Loucy (cell line): ENCODE data around the gene PRKN.

Experiments used
- H2AFZ ChIP-seq: fragments of 200-600 bp; sonication (generic); 2 replicates; pipeline ENCODE4 v1.6.0; 2016; ENCODE audit warnings: antibody characterized with exemption, mild to moderate bottlenecking, low read length, moderate library complexity
- H3F3A ChIP-seq: fragments of 200-600 bp; 2 replicates; pipeline ENCODE4 v1.6.0; 2016; ENCODE audit warnings: antibody characterized with exemption, low read depth, mild to moderate bottlenecking
- H3K27me3 ChIP-seq: fragments of 200-600 bp; sonication (generic); 2 replicates; pipeline ENCODE4 v1.6.1; 2014; ENCODE audit warnings: low read length, mild to moderate bottlenecking; ENCODE audit not compliant: insufficient read depth, poor library complexity, severe bottlenecking
- H3K36me3 ChIP-seq: fragments of 200-600 bp; sonication (generic); 2 replicates; pipeline ENCODE4 v1.6.1; 2016; ENCODE audit warnings: low read length; ENCODE audit not compliant: insufficient read depth
- H3K4me1 ChIP-seq: fragments of 200-600 bp; sonication (generic); 2 replicates; pipeline ENCODE4 v1.5.1; 2014; ENCODE audit warnings: low read length, mild to moderate bottlenecking; ENCODE audit not compliant: insufficient read depth, poor library complexity, severe bottlenecking
- H3K4me2 ChIP-seq: fragments of 200-600 bp; sonication (generic); 2 replicates; pipeline ENCODE4 v1.6.0; 2014; ENCODE audit warnings: antibody characterized with exemption, low read length, low read depth, mild to moderate bottlenecking; ENCODE audit not compliant: poor library complexity, severe bottlenecking
- H3K4me3 ChIP-seq: fragments of 200-600 bp; sonication (generic); 2 replicates; pipeline ENCODE4 v1.5.1; 2014; ENCODE audit warnings: low read length, mild to moderate bottlenecking, mixed read lengths; ENCODE audit not compliant: poor library complexity, severe bottlenecking
- H3K79me2 ChIP-seq: fragments of 200-600 bp; sonication (generic); 2 replicates; pipeline ENCODE4 v1.6.1; 2014; ENCODE audit warnings: low read length; ENCODE audit not compliant: insufficient read depth
- H3K9ac ChIP-seq: fragments of 200-600 bp; sonication (generic); 2 replicates; pipeline ENCODE4 v1.6.0; 2014; ENCODE audit warnings: mild to moderate bottlenecking, low read depth, low read length, moderate library complexity; ENCODE audit not compliant: poor library complexity, severe bottlenecking
- H3K9me2 ChIP-seq: fragments of 200-600 bp; sonication (generic); replicated peaks from 2 replicates; pipeline ENCODE4 v1.6.1; 2016; ENCODE audit warnings: low read depth, low read length, mixed read lengths
- H3K9me3 ChIP-seq: fragments of 200-600 bp; sonication (generic); 2 replicates; pipeline ENCODE4 v1.6.1; 2014; ENCODE audit warnings: mild to moderate bottlenecking, antibody characterized with exemption, low read length, low read depth; ENCODE audit not compliant: insufficient read depth
- H4K20me1 ChIP-seq: fragments of 200-600 bp; sonication (generic); 2 replicates; pipeline ENCODE4 v1.6.0; 2014; ENCODE audit warnings: antibody characterized with exemption, low read length, mild to moderate bottlenecking; ENCODE audit not compliant: insufficient read depth, poor library complexity, severe bottlenecking
- CTCF ChIP-seq: fragments of 200-600 bp; sonication (generic); conservative IDR thresholded peaks from 2 replicates; pipeline ENCODE4 v1.5.1; 2014; ENCODE audit warnings: mild to moderate bottlenecking, antibody characterized with exemption, low read length
- EZH2phosphoT487 ChIP-seq: fragments of 200-600 bp; IDR thresholded peaks from 2 replicates; pipeline ENCODE4 v1.6.1; 2018; ENCODE audit warnings: antibody characterized with exemption, mild to moderate bottlenecking, moderate library complexity, borderline replicate concordance

The PRKN gene

GRCh38 chr6:161522276-161522675 is 1205.3 kb downstream of the PRKN start:
- Histone ChIP-seq H3K79me2 (no peaks in the 10 kb centered on the region), H3K27me3 (no peaks in the 10 kb centered on the region), H3K4me3 (no peak overlapping the region), H3K4me2 (no peak overlapping the region), H2AFZ (no peak overlapping the region), H3K9me3 (no peaks in the 10 kb centered on the region; the same call in 1 of the 2 replicates), H3K36me3 (no peaks in the 10 kb centered on the region), H3K4me1 (no peaks in the 10 kb centered on the region), H3F3A (no peaks in the 10 kb centered on the region), H3K9ac (no peak overlapping the region), H4K20me1 (no peaks in the 10 kb centered on the region), H3K9me2 (no peaks in the 10 kb centered on the region)
- TF ChIP-seq CTCF (no peak), EZH2phosphoT487 (no peak)

DNA sequence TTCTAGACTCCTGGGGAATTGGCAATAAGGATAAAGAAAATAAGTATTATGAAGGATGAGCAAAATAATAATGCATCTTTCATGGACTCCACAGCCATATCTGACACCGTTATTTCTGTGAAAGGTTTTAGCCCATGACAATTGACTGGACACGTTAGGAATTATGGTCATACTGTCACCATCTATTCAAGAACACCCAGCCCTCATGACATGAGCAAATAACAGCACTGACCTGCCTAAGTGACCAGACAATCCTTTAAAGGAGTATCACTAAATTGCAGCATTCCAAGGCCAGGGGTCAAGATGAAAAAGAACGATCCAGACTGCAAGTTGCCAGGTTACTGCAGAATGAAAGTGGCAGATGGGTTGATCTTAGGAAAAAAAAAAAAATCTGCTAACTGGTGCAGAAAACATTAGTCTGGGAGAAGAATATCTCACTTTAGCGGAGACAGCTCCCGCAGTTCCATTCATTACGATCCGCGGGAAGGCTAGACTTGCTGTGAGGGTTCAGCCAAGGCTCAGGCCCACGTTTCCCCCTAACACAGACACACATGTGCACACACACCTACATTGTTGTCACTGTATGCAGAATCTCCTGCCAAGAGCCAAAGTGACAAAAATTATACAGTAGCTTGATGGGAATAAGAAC is 1216.0 kb downstream of the PRKN start:
- H3K9me2 ChIP-seq: no peaks in the 10 kb centered on the region
- H3F3A ChIP-seq: no peaks in the 10 kb centered on the region
- no peak overlapping the region for H3K9ac ChIP-seq
- H2AFZ ChIP-seq: no peak overlapping the region
- no peaks in the 10 kb centered on the region for H3K79me2 ChIP-seq
- no peaks in the 10 kb centered on the region for H4K20me1 ChIP-seq
- TF ChIP-seq CTCF (no peak), EZH2phosphoT487 (no peak)
- H3K4me1 ChIP-seq: no peaks in the 10 kb centered on the region
- no peaks in the 10 kb centered on the region for H3K27me3 ChIP-seq
- no peaks in the 10 kb centered on the region for H3K36me3 ChIP-seq
- H3K4me3 ChIP-seq: no peak overlapping the region
- H3K4me2 ChIP-seq: no peak overlapping the region
- peaks cover 5% of the 10 kb centered on the region; the same call in 1 of the 2 replicates for H3K9me3 ChIP-seq

DNA sequence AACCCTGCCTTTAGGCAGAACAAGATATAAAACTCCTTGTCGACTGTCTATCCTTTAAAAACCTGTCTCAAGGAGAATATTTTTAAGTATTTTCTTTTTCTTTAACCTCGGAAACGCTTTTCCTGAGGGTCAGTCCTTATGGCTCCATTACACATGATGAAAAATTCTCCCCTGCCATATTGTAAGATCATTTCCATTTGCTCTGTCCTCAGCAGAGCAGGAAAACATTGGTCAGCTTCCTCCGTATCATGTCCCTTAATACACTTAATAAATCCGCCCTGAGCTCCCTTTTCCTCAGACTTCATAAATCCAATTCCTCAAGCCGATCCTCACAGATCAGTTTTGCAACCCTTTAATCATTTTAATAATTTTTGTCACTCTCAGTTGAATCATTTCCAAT is 1219.2 kb downstream of the PRKN start:
- H4K20me1 ChIP-seq: no peaks in the 10 kb centered on the region
- H3K4me1 ChIP-seq: no peaks in the 10 kb centered on the region
- no peak overlapping the region for H3K9ac ChIP-seq
- H3K27me3 ChIP-seq: no peaks in the 10 kb centered on the region
- no peak overlapping the region for H2AFZ ChIP-seq
- H3K9me3 ChIP-seq: no peaks in the 10 kb centered on the region
- no peaks in the 10 kb centered on the region for H3K9me2 ChIP-seq
- H3F3A ChIP-seq: no peaks in the 10 kb centered on the region
- no peak overlapping the region for H3K4me2 ChIP-seq
- no peaks in the 10 kb centered on the region for H3K79me2 ChIP-seq
- no peak for TF ChIP-seq EZH2phosphoT487
- TF ChIP-seq CTCF: no peak
- H3K36me3 ChIP-seq: no peaks in the 10 kb centered on the region
- H3K4me3 ChIP-seq: no peak overlapping the region
